Astrocyte (in vitro differentiated cells and primary cell): ENCODE data around the gene SMPD3.

Experiments
- CTCF ChIP-seq: IDR thresholded peaks from 2 replicates; pipeline ENCODE4 v1.5.1; 2011; ENCODE audit warnings: low read depth, mild to moderate bottlenecking, inconsistent platforms, low read length, moderate library complexity; ENCODE audit not compliant: insufficient read depth
- EZH2 ChIP-seq: IDR thresholded peaks from 2 replicates; pipeline ENCODE4 v1.6.1; 2012; ENCODE audit warnings: mild to moderate bottlenecking, low read length, inconsistent platforms; ENCODE audit not compliant: insufficient read depth

GRCh38 chr16:68371706-68372380, 76.5 kb downstream of the SMPD3 start:
- no peak for TF ChIP-seq CTCF
- TF ChIP-seq EZH2, result no peak
